ENCODE data around the gene AUTS2. TPM values are rescaled to one million over a fixed set of nuclear protein-coding genes. Genes with fewer than 3 reads are reported as not detected.

Gene AUTS2
- total and polyA plus RNA-seq, 2 of the 8 experiments (the other 6 are each of a cell fraction or from before 2014, with no cell fraction given) = 25.9 to 101 TPM

GRCh38 chr7:69893906-69894305, 295.6 kb downstream of the AUTS2 start:
- H4K5ac ChIP-seq (ENCODE audit: insufficient read length, low read depth, low read length) = no peak overlapping the region
- H3K14ac ChIP-seq (ENCODE audit: insufficient read length) = no peak overlapping the region
- H4K8ac ChIP-seq (ENCODE audit: extremely low read depth, insufficient read depth, low read length) = no peak overlapping the region
- no peak overlapping the region for H3K4me3 ChIP-seq (ENCODE audit: extremely low read depth in 1 of 4, insufficient read depth in 2 of 4, low read depth in 3 of 4, low read length in 4 of 4)
- no peaks in the 10 kb centered on the region for H3K27me3 ChIP-seq (replicated peaks in 1 of 4; ENCODE audit: control insufficient read depth in 3 of 4, extremely low read depth in 1 of 4, insufficient read depth in 3 of 4, low read length in 3 of 4)
- H3K27ac ChIP-seq (ENCODE audit: low read depth, low read length) = no peak overlapping the region
- no peaks in the 10 kb centered on the region for H4K20me1 ChIP-seq (replicated peaks in 1 of 2; ENCODE audit: control insufficient read depth in 1 of 2, insufficient read depth in 2 of 2, low read length in 2 of 2)
- no peak overlapping the region for H2BK20ac ChIP-seq (ENCODE audit: low read length)
- no peak overlapping the region for H2BK120ac ChIP-seq (replicated peaks; ENCODE audit: low read depth, low read length)
- H3K18ac ChIP-seq (ENCODE audit: extremely low read depth, low read length) = no peak overlapping the region
- no peak overlapping the region for H3K56ac ChIP-seq (replicated peaks; ENCODE audit: insufficient read length, low read depth, low read length)
- H3K79me2 ChIP-seq (ENCODE audit: control insufficient read depth in 1 of 2, insufficient read depth in 2 of 2, low read length in 2 of 2) = no peaks in the 10 kb centered on the region
- peaks cover 0 to 6% (median 0%) of the 10 kb centered on the region in 4 experiments; a peak in 2 of 7 replicates for H3K4me1 ChIP-seq (replicated peaks in 1 of 4; ENCODE audit: control insufficient read depth in 3 of 4, insufficient read depth in 4 of 4, low read length in 3 of 4)
- H3K4me2 ChIP-seq (ENCODE audit: insufficient read depth in 1 of 2, low read depth in 2 of 2, low read length in 2 of 2) = no peak overlapping the region
- H3K23me2 ChIP-seq (ENCODE audit: low read depth, low read length) = no peaks in the 10 kb centered on the region
- no peak overlapping the region for H2BK12ac ChIP-seq (ENCODE audit: low read depth, low read length)
- H3K79me1 ChIP-seq (ENCODE audit: low read depth, low read length) = no peaks in the 10 kb centered on the region
- H3K36me3 ChIP-seq (ENCODE audit: control insufficient read depth in 2 of 4, insufficient read depth in 4 of 4, low read length in 3 of 4) = no peaks in the 10 kb centered on the region
- no peak overlapping the region for H3K4ac ChIP-seq (replicated peaks; ENCODE audit: insufficient read length, low read depth, low read length)
- ChIA-PET CTCF (ENCODE audit: partially characterized antibody) (no interaction called here), POLR2A (ENCODE audit: partially characterized antibody) (no interaction called here)
- no peak overlapping the region for H2AFZ ChIP-seq (ENCODE audit: low read length)
- no peaks in the 10 kb centered on the region for H3K9me3 ChIP-seq (ENCODE audit: insufficient read depth in 2 of 2, low read depth in 1 of 2, low read length in 1 of 2)
- H3K9ac ChIP-seq (replicated peaks in 1 of 4; ENCODE audit: extremely low read depth in 1 of 4, low read depth in 3 of 4, low read length in 3 of 4) = no peak overlapping the region
- no peak for FAIRE-seq
- no peak overlapping the region for H4K91ac ChIP-seq (replicated peaks; ENCODE audit: insufficient read length, low read length)
- no peak overlapping the region for H2BK15ac ChIP-seq (ENCODE audit: low read length)
- no peak overlapping the region for H3K23ac ChIP-seq (ENCODE audit: insufficient read length)
- no peak overlapping the region for H2AK5ac ChIP-seq (ENCODE audit: low read depth, low read length)
- WGBS, 2 experiments (ENCODE audit: extremely low coverage in 1 of 2, insufficient coverage in 1 of 2, insufficient read length in 1 of 2, insufficient replicate concordance in 2 of 2, low coverage in 1 of 2, low lambda C conversion rate in 2 of 2, missing lambda C conversion rate in 1 of 2) = 61% methylated on average over 2 of the region's 3 CpGs; no CpG with 5 or more reads in 1 of the 2 experiments
- DNase-seq (ENCODE audit: low read depth in 1 of 2, low spot score in 2 of 2) = no peak
- no peak overlapping the region for H2BK5ac ChIP-seq (ENCODE audit: low read depth, low read length)
- TF ChIP-seq SIX5 (IDR thresholded peaks at IDR 0.05; ENCODE audit: low read depth, low read length) (no peak), ATF3 (IDR thresholded peaks at IDR 0.05; ENCODE audit: insufficient read depth, low read depth, low read length) (no peak), RAD21 (IDR thresholded peaks at IDR 0.05 in 1 of 2, conservative IDR thresholded peaks at IDR 0.05 in 1 of 2; ENCODE audit: low read depth in 2 of 2, low read length in 2 of 2) (peak; percentile 62 to 63), CTCF (IDR thresholded peaks at IDR 0.05; ENCODE audit: control extremely low read depth in 1 of 3, insufficient read depth in 1 of 3, low read depth in 1 of 3, low read length in 3 of 3) (peak in 1 of 3 experiments; percentile 26; a peak in 1 of 4 replicates)
